ENCODE results near the gene CACNA2D2.

The CACNA2D2 gene

DNA sequence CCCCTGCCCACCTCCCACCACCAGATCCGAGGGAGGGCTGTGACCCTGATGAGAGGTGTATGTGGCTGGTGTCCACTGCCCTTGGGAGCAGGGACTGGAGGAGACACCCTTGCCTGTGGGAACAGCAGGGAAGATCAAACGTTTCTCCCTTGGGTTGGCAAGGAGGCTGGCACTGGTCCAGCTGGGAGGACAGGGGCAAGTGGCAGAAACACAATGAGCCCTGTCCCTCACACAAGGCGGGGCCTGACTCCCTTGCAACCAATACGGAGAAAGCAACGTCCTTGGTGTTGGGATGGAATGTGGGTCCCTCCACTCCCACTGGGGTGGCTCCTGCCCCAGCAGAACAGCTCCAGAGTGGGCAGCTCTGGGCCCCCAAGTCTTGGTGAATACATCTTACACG is 186.1 kb downstream of the CACNA2D2 start:
- Histone ChIP-seq H3K9me2 (replicated peaks; ENCODE audit: insufficient read depth, low read length) (no peaks in the 10 kb centered on the region), H3K27ac (ENCODE audit: low read depth, low read length) (no peak overlapping the region), H3K79me2 (ENCODE audit: insufficient read depth, low read length) (no peaks in the 10 kb centered on the region), H3K27me3 (ENCODE audit: low read length) (no peaks in the 10 kb centered on the region), H3K36me3 (ENCODE audit: low read length) (no peaks in the 10 kb centered on the region), H3K9me3 (ENCODE audit: insufficient read depth, low read length) (no peaks in the 10 kb centered on the region), H3K4me3 (ENCODE audit: insufficient read depth, low read length, poor library complexity, severe bottlenecking) (no peak overlapping the region), H4K20me1 (ENCODE audit: low read depth, low read length) (no peaks in the 10 kb centered on the region), H2AFZ (ENCODE audit: low read depth, low read length, severe bottlenecking) (no peak overlapping the region), H3F3A (ENCODE audit: insufficient read depth) (0 out of 2 replicates have a peak, but pooled peaks cover 3% of the 10 kb centered on the region), H3K9ac (ENCODE audit: low read length) (no peak overlapping the region), H3K4me2 (ENCODE audit: low read depth, low read length, poor library complexity, severe bottlenecking) (no peak overlapping the region)
- TF ChIP-seq EZH2phosphoT487 (conservative IDR thresholded peaks at IDR 0.05; ENCODE audit: low read length): no peak
- TF ChIP-seq, protein P1, sequence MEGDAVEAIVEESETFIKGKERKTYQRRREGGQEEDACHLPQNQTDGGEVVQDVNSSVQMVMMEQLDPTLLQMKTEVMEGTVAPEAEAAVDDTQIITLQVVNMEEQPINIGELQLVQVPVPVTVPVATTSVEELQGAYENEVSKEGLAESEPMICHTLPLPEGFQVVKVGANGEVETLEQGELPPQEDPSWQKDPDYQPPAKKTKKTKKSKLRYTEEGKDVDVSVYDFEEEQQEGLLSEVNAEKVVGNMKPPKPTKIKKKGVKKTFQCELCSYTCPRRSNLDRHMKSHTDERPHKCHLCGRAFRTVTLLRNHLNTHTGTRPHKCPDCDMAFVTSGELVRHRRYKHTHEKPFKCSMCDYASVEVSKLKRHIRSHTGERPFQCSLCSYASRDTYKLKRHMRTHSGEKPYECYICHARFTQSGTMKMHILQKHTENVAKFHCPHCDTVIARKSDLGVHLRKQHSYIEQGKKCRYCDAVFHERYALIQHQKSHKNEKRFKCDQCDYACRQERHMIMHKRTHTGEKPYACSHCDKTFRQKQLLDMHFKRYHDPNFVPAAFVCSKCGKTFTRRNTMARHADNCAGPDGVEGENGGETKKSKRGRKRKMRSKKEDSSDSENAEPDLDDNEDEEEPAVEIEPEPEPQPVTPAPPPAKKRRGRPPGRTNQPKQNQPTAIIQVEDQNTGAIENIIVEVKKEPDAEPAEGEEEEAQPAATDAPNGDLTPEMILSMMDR (IDR thresholded peaks at IDR 0.05; ENCODE audit: insufficient read depth, low read length, poor library complexity, severe bottlenecking): no peak

DNA sequence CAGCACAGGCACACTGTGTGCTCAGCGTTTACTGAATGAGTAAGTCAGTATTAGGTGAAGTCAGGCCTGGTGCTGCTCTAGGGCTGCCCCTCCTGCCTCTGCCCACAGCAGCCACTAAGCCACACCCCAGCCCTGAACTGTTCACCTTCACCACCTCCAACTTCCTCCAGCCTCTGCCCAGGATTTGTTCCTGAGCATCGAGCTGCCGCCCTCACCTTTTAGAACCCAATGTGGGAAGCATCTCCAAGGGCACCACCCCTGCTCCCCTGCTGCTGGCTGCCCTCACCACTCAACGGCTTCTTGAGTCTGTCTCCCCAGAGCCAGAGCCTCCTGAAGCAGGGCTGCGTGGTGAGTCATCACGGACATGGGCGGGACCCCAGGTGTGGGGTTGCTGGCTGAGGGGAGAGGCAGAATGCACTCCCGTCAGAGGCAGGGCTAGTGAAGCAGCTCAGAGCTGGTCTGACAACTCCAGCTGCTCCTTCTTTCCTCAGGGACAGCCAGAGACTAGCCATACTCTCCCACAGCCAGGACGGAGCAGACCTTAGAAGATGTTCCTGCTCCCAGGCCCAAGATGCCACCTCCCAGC is 186.7 kb downstream of the CACNA2D2 start:
- Histone ChIP-seq H3F3A (ENCODE audit: insufficient read depth) (0 out of 2 replicates have a peak, but pooled peaks cover 3% of the 10 kb centered on the region), H3K27ac (ENCODE audit: low read depth, low read length) (no peak overlapping the region), H3K36me3 (ENCODE audit: low read length) (no peaks in the 10 kb centered on the region)

DNA sequence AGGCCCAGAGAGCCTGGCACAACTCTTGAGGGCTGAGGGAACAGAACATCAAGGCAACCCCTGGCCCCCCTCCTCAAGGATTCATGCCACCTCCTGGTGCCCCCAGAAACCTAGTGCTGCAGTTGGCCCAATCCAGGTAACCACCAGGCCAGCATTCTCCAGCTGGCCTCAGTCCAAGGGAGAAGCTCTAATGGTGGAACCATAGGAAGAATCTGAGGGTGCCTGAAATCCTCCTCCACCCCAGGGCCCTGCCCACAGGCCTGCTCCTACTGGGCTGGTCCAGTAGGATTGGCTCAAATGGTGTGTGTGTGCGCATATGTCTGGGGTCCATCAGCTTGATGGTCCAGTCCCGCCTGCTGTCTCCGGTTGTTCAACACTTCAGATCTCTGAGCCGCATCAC is 188.6 kb downstream of the CACNA2D2 start:
- Histone ChIP-seq H3K27ac (ENCODE audit: low read depth, low read length) (no peak overlapping the region), H3K9ac (ENCODE audit: low read length) (no peak overlapping the region)

More for the DNA sequence above, 186.7 kb downstream of the CACNA2D2 start:
- no peak overlapping the region for H2AFZ ChIP-seq (ENCODE audit: low read depth, low read length, severe bottlenecking)
- no peak overlapping the region for H3K4me3 ChIP-seq (ENCODE audit: insufficient read depth, low read length, poor library complexity, severe bottlenecking)
- no peak overlapping the region for H3K4me2 ChIP-seq (ENCODE audit: low read depth, low read length, poor library complexity, severe bottlenecking)
- no peaks in the 10 kb centered on the region for H3K9me2 ChIP-seq (replicated peaks; ENCODE audit: insufficient read depth, low read length)
- TF ChIP-seq EZH2phosphoT487 (conservative IDR thresholded peaks at IDR 0.05; ENCODE audit: low read length): no peak
- TF ChIP-seq, protein P1 (IDR thresholded peaks at IDR 0.05; ENCODE audit: insufficient read depth, low read length, poor library complexity, severe bottlenecking): no peak
- no peaks in the 10 kb centered on the region for H3K79me2 ChIP-seq (ENCODE audit: insufficient read depth, low read length)
- H4K20me1 ChIP-seq (ENCODE audit: low read depth, low read length): no peaks in the 10 kb centered on the region
- no peak overlapping the region for H3K9ac ChIP-seq (ENCODE audit: low read length)
- no peaks in the 10 kb centered on the region for H3K27me3 ChIP-seq (ENCODE audit: low read length)
- no peaks in the 10 kb centered on the region for H3K9me3 ChIP-seq (ENCODE audit: insufficient read depth, low read length)

More for the DNA sequence above, 188.6 kb downstream of the CACNA2D2 start:
- H3K36me3 ChIP-seq (ENCODE audit: low read length): no peaks in the 10 kb centered on the region
- TF ChIP-seq, protein P1 (IDR thresholded peaks at IDR 0.05; ENCODE audit: insufficient read depth, low read length, poor library complexity, severe bottlenecking): no peak
- no peak for TF ChIP-seq EZH2phosphoT487 (conservative IDR thresholded peaks at IDR 0.05; ENCODE audit: low read length)
- H3K27me3 ChIP-seq (ENCODE audit: low read length): no peaks in the 10 kb centered on the region
- no peak overlapping the region for H3K4me3 ChIP-seq (ENCODE audit: insufficient read depth, low read length, poor library complexity, severe bottlenecking)
- H3K79me2 ChIP-seq (ENCODE audit: insufficient read depth, low read length): no peaks in the 10 kb centered on the region
- H3K9me2 ChIP-seq (replicated peaks; ENCODE audit: insufficient read depth, low read length): no peaks in the 10 kb centered on the region
- H2AFZ ChIP-seq (ENCODE audit: low read depth, low read length, severe bottlenecking): no peak overlapping the region
- H3K4me2 ChIP-seq (ENCODE audit: low read depth, low read length, poor library complexity, severe bottlenecking): no peak overlapping the region
- no peaks in the 10 kb centered on the region for H4K20me1 ChIP-seq (ENCODE audit: low read depth, low read length)
- 0 out of 2 replicates have a peak, but pooled peaks cover 1% of the 10 kb centered on the region for H3K9me3 ChIP-seq (ENCODE audit: insufficient read depth, low read length)
- peaks cover 4% of the 10 kb centered on the region; the same call in 1 of the 2 replicates for H3F3A ChIP-seq (ENCODE audit: insufficient read depth)

All from SU-DHL-6 (cell line).